HepG2 (cell line): ENCODE data around the gene RAB34. TPM values are rescaled to one million over a fixed set of nuclear protein-coding genes. Genes with fewer than 3 reads are reported as not detected.

Experiments
- AKAP8 ChIP-seq: sonication (generic); formaldehyde crosslinking; IDR thresholded peaks from 2 replicates; pipeline ENCODE4 v1.5.1; 2020; ENCODE audit warnings: mild to moderate bottlenecking, missing genetic modification reagents
- ARID3A ChIP-seq: IDR thresholded peaks from 2 replicates; pipeline ENCODE4 v1.6.1; 2012; ENCODE audit warnings: low read depth, low read length, improper control_type of control experiment
- CHD4 ChIP-seq: fragments of 200-600 bp; sonication (generic); IDR thresholded peaks from 2 replicates; pipeline ENCODE4 v1.7.0; 2017; ENCODE audit warnings: mild to moderate bottlenecking, low read length, borderline replicate concordance
- KDM6A ChIP-seq: IDR thresholded peaks from 2 replicates; pipeline ENCODE4 v1.6.1; 2016; ENCODE audit warnings: low read depth
- KMT2B ChIP-seq: IDR thresholded peaks from 2 replicates; pipeline ENCODE4 v1.6.1; 2016; ENCODE audit warnings: missing genetic modification reagents, missing compliant biosample characterization
- NFE2 ChIP-seq: sonication (generic); formaldehyde crosslinking; IDR thresholded peaks from 2 replicates; pipeline ENCODE4 v1.4.0; 2020; ENCODE audit warnings: missing genetic modification reagents
- PPARG ChIP-seq: conservative IDR thresholded peaks from 2 replicates; pipeline ENCODE4 v1.6.1; 2016; ENCODE audit warnings: missing biosample characterization, missing genetic modification reagents
- PRDM4 ChIP-seq: sonication (generic); formaldehyde crosslinking; IDR thresholded peaks from 2 replicates; pipeline ENCODE4 v1.9.0; 2021; ENCODE audit warnings: missing genetic modification reagents, borderline replicate concordance
- SAFB2 ChIP-seq: sonication (generic); formaldehyde crosslinking; IDR thresholded peaks from 2 replicates; pipeline ENCODE4 v1.5.1; 2020; ENCODE audit warnings: missing genetic modification reagents, low read depth, mild to moderate bottlenecking, borderline replicate concordance
- SATB2 ChIP-seq: sonication (generic); formaldehyde crosslinking; IDR thresholded peaks from 2 replicates; pipeline ENCODE4 v1.5.0; 2020; ENCODE audit warnings: missing genetic modification reagents
- STAG1 ChIP-seq: sonication (generic); formaldehyde crosslinking; IDR thresholded peaks from 2 replicates; pipeline ENCODE4 v1.4.0; 2020; ENCODE audit warnings: missing genetic modification reagents
- TMF1 ChIP-seq: sonication (generic); formaldehyde crosslinking; IDR thresholded peaks from 2 replicates; pipeline ENCODE4 v1.8.1; 2022; ENCODE audit warnings: low read depth, missing genetic modification reagents
- ZBTB43 ChIP-seq: sonication (generic); formaldehyde crosslinking; conservative IDR thresholded peaks from 2 replicates; pipeline ENCODE4 v1.4.0; 2020; ENCODE audit warnings: missing genetic modification reagents
- ZFY ChIP-seq: sonication (generic); formaldehyde crosslinking; IDR thresholded peaks from 2 replicates; pipeline ENCODE4 v1.4.0; 2020; ENCODE audit warnings: missing genetic modification reagents
- ZNF160 ChIP-seq: sonication (generic); formaldehyde crosslinking; IDR thresholded peaks from 2 replicates; pipeline ENCODE4 v1.8.0; 2022; ENCODE audit warnings: mild to moderate bottlenecking, inconsistent platforms, missing genetic modification reagents
- ZNF503 ChIP-seq: sonication (generic); formaldehyde crosslinking; IDR thresholded peaks from 2 replicates; pipeline ENCODE4 v1.4.0; 2020; ENCODE audit warnings: missing genetic modification reagents
- ZNF564 ChIP-seq: sonication (generic); formaldehyde crosslinking; IDR thresholded peaks from 2 replicates; pipeline ENCODE4 v1.8.1; 2023; ENCODE audit warnings: mild to moderate bottlenecking, missing genetic modification reagents
- ZNF614 ChIP-seq: IDR thresholded peaks from 2 replicates; pipeline ENCODE4 v1.6.1; 2018; ENCODE audit warnings: missing biosample characterization, missing genetic modification reagents, inconsistent platforms, borderline replicate concordance
- ZXDC ChIP-seq: sonication (generic); formaldehyde crosslinking; IDR thresholded peaks from 2 replicates; pipeline ENCODE4 v1.5.0; 2020; ENCODE audit warnings: mild to moderate bottlenecking, missing genetic modification reagents
- polyA plus RNA-seq, 8 experiments: library from polyadenylated mRNA; depleted of rRNA in 3 of 8; stranded (reverse) in 7 of 8; unstranded in 1 of 8; fragments of >200 nt; fragmentation: Illumina TruSeq in 4 of 8; extraction: Trizol in 4 of 8; gene quantifications; 2 replicates each; pipeline versions ENCODE4 v1.2.1 to v1.2.3, GENCODE V29; 2011 to 2016; ENCODE audit warnings: low read depth in 4 of 8, missing spikeins in 1 of 8, mixed read lengths in 1 of 8; ENCODE audit not compliant: insufficient read depth in 1 of 8
- total RNA-seq, 5 experiments: library from RNA; depleted of rRNA; stranded (reverse); fragments of >200 nt; fragmentation: Illumina TruSeq; extraction: Trizol; gene quantifications; 2 replicates each; pipeline ENCODE4 v1.2.3, GENCODE V29; 2016; ENCODE audit warnings: low read depth in 1 of 5

Gene RAB34
- total and polyA plus RNA-seq, 2 of the 13 experiments (the other 11 are each of a cell fraction or from before 2014, with no cell fraction given): 0.49 TPM; not detected in 1

- TF ChIP-seq ZBTB43: no peak
- peak; percentile 57 for TF ChIP-seq KMT2B (CRISPR knock-in tag)
- TF ChIP-seq ZNF564 (CRISPR knock-in tag): no peak
- no peak; the same call in 1 of the 2 replicates for TF ChIP-seq ZNF160
- no peak for TF ChIP-seq NFE2
- TF ChIP-seq ZNF614: no peak; the same call in 1 of the 2 replicates
- TF ChIP-seq ZFY (CRISPR knock-in tag): no peak; the same call in none of the 2 replicates
- TF ChIP-seq STAG1 (CRISPR knock-in tag): peak; percentile 95
- no peak for TF ChIP-seq ARID3A
- TF ChIP-seq KDM6A (CRISPR knock-in tag): no peak
- TF ChIP-seq CHD4: no peak
- no peak for TF ChIP-seq SATB2 (CRISPR knock-in tag)
- TF ChIP-seq PPARG (CRISPR knock-in tag): peak; percentile 58; the same call in 1 of the 2 replicates
- TF ChIP-seq ZNF503: peak; percentile 63; the same call in 1 of the 2 replicates
- TF ChIP-seq AKAP8 (CRISPR knock-in tag): 0 out of 2 replicates have a peak, but pooled peaks have one; percentile 60
- TF ChIP-seq PRDM4: 0 out of 2 replicates have a peak, but pooled peaks have one; percentile 65
- no peak for TF ChIP-seq SAFB2 (CRISPR knock-in tag)
- TF ChIP-seq TMF1 (CRISPR knock-in tag): no peak
- 0 out of 2 replicates have a peak, but pooled peaks have one; percentile 13 for TF ChIP-seq ZXDC (CRISPR knock-in tag)
These were observed 9.2 kb upstream of the RAB34 start (continued) for GRCh38 chr17:28726627-28727491.
